ENCODE results near the gene ZNF521.

Gene ZNF521

DNA sequence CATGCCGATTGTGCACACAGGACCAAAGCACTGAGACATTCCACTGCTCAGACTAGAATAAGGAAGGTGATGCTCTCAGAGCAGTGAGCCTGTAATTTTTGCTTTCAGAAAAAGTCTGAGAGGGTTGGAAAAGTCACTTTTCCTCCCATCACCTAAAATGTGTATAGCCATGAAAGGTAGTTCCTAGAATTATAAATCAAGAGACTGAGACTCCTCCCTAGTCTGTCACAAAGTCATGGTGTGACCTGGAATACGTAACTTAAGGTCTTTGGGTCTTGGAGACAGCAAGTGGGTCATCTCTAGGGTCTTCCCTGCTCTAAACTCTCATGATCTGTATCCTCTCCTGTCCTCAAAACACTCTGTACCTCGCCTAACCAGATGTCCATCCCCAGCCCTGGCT, 16.9 kb downstream of the ZNF521 start:
- no peak for DNase-seq

DNA sequence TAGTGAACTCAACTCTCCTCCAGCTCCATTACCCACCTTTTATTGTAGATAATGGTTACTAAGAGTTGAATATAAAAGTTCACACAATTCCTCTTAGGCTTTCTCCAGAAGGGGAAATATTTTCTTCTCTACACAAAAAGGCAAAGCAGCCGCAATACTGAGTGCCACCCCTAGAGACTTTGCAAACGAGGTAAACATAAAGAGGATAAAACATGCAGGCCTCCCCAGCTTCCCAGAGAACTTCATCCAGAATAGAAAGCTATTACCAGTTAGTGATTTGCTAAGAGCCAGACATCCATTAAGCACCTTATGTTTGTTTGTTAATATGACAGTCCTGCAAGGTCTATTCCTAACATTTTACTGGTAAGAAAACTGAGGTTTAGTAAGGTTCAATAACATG, 17.4 kb downstream of the ZNF521 start:
- no peak for DNase-seq

- no peak for DNase-seq
Measured at GRCh38 chr18:25332002-25332401, 20.0 kb downstream of the ZNF521 start.

GRCh38 chr18:25329783-25330182, 22.2 kb downstream of the ZNF521 start:
- no peak for DNase-seq

DNA sequence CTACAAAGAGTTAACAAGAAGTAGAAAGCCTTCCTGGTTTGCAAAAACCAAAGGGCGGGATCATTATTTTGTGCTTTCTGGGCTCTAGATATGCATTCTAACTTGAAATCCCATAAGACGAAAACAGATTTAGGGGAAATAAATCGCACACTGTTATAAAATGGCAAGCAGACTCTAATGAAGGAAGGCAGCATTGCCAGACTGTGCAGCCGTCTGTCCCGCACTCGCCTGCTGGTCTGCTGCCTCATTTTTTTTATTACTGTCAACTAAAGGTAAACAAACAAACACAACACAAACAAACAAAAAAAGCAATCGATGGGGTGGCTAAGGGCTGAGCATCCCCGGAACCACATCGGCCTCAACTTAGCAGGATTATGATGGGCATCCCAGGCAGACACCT, 24.4 kb downstream of the ZNF521 start:
- DNase-seq = no peak

GRCh38 chr18:25326361-25326952, 25.5 kb downstream of the ZNF521 start:
- DNase-seq = no peak

GRCh38 chr18:25322806-25323205, 29.2 kb downstream of the ZNF521 start:
- no peak for DNase-seq

- no peak for DNase-seq
Measured at GRCh38 chr18:25316381-25317018, 35.5 kb downstream of the ZNF521 start.

GRCh38 chr18:25314838-25315190, 37.2 kb downstream of the ZNF521 start:
- no peak for DNase-seq

GRCh38 chr18:25314151-25314837, 37.7 kb downstream of the ZNF521 start:
- no peak for DNase-seq

DNA sequence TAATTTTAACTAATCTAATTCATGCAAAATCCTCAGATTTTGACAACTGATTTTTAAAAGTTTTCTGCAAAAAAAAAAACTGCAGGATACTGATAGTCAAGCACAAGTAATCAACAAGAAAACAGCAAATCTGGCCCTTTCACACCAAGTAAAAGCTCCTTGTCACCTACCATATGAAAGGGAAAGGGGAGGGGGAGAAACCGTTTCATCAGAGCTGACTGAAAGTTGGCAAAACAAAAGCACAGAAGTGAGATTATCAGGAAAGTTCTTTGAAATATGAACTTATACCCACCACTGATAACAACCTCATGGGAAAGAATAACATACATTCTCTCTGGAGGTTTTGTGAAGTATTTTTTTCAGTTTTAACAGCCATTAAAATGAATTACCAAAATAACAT, 38.7 kb downstream of the ZNF521 start:
- DNase-seq = no peak

- DNase-seq = no peak
Measured at GRCh38 chr18:25310045-25310444, 41.9 kb downstream of the ZNF521 start.

- DNase-seq = no peak
Measured at GRCh38 chr18:25308381-25308780, 43.6 kb downstream of the ZNF521 start.

DNA sequence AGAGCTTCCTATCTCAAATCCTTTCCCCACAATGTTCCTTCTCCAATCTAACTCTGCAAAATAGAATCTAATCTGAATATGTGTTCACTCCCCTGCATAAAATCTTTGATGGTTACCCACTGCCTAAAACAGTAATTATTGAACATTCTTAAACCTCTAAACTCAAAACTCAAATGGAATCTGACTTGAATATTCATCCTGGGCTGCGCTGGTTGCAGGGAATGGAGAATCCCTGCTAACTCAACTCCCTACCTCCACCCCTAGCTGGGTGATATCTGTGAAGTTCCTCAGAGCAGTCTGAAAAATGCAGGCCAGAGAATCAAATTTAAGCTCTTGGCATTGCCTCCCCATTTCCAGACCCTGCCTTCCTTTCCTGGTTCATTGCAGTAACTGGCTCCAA, 44.8 kb downstream of the ZNF521 start:
- no peak for DNase-seq

GRCh38 chr18:25306671-25307070, 45.3 kb downstream of the ZNF521 start:
- no peak for DNase-seq

DNA sequence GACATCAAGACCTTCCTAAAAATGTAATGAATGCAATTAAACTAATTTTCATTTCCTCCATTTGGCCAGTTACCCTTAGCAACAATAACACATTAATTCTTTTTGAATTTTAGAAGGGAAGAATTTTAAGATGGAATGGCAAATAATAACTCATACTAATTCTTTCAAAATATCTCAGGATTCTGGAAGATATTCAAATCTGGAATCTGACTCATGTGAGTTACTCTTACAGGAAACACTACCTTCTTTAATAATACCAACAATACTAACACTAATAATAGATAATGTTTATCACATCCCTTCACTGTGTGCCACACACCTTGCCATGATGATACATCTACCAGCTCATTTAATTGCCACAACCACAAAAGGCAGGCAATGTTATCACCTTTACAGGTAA, 46.4 kb downstream of the ZNF521 start:
- DNase-seq = no peak

- no peak for DNase-seq
Measured at GRCh38 chr18:25300492-25300891, 51.5 kb downstream of the ZNF521 start.

DNA sequence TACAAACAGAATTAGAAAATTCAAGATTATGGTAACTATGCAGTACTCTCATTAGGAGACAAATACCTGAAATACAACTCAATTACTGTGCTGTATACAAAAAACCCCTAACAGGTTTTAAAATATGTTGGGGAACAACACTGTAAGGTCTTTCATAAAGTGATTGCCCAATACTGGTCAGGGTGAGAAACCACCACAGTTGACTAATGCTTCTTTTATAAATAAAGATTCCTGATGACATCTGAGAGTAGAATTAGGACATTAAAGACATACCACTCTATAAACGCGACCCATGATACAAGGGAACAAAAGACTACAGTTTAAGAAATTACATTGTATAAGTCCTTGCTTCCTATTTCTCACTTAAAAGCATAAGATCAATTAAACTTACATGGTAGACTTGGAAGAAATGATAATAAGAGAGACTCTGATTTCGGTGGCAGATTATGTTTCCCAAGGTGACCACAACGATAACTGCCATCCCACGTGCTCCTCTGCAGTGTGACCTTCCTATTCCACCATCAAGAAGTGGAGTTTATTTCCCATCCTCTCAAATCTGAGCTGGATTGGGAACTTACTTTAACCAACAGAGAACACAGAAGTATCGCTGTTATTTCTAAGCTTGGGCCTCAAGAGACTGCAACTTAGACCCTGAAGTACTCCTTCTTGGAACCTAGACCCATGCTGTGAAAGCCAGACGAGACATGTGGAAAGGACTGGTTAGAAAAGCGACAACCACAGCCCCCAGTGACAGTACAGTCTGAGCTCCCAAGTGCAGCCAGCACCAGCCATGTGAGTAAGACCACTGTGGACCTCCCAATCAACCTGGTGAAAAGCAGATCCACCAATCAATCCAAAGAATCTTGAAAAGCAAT, 52.3 kb downstream of the ZNF521 start:
- DNase-seq = no peak

- DNase-seq = no peak
Measured at GRCh38 chr18:25298853-25299274, 53.1 kb downstream of the ZNF521 start.

- no peak for DNase-seq
Measured at GRCh38 chr18:25295624-25296138, 56.3 kb downstream of the ZNF521 start.

DNA sequence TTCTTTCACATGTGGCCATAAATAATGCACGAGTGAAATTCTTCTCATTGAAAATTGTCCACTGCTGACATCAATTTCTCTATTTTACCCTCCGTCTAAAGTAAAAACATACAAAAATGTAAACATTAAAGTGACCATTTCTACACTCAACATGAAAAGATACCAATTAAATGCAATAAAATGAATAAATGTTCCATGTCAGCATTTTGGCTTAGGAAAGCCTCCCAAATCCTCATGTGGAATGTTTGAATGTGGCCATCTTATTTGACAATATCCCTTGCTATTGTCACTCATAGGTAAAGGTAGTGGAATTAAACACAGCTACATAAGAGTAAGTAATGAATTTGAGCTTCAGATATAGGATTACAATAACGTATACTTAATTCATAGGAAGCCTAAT, 60.8 kb downstream of the ZNF521 start:
- DNase-seq = no peak

GRCh38 chr18:25289001-25289631, 62.9 kb downstream of the ZNF521 start:
- DNase-seq = no peak

All from NCI-H510A (cell line).